BJ (cell line): Measurements from ENCODE around the gene CIDEB. TPM values are rescaled to one million over a fixed set of nuclear protein-coding genes. Genes with fewer than 3 reads are reported as not detected.
A peak's percentile ranks its signal among the peaks of the same experiment; 100 is the strongest.

Source experiments
- CTCF ChIA-PET: fragments of 350-600 bp; formaldehyde crosslinking; extraction: SDS; loops from one replicate; lab custom pipeline; 2021; ENCODE audit warnings: antibody characterized with exemption, inconsistent platforms; lab: Yijun Ruan, JAX
- POLR2A ChIA-PET: fragments of 300-600 bp; sonication (Branson Sonifier 250); formaldehyde crosslinking; extraction: SDS; loops from one replicate; lab custom pipeline; 2021; ENCODE audit warnings: antibody characterized with exemption; lab: Charles Lee
- DNase-seq: peaks from one replicate; pipeline ENCODE4 v3.0.0-alpha.2; 2011; ENCODE audit warnings: low read depth
- H3K27me3 ChIP-seq: 2 replicates; pipeline ENCODE4 v1.6.0; 2011; ENCODE audit warnings: low read length; ENCODE audit not compliant: control insufficient read depth, insufficient read depth
- H3K36me3 ChIP-seq: 2 replicates; pipeline ENCODE4 v1.5.1; 2011; ENCODE audit warnings: low read length; ENCODE audit not compliant: control insufficient read depth, insufficient read depth
- H3K4me3 ChIP-seq: 2 replicates; pipeline ENCODE4 v1.5.1; 2011; ENCODE audit warnings: low read depth, mild to moderate bottlenecking, control low read depth, low read length
- CTCF ChIP-seq: IDR thresholded peaks from 2 replicates; pipeline ENCODE4 v1.5.1; 2011; ENCODE audit warnings: low read depth, mild to moderate bottlenecking, control low read depth, inconsistent platforms, low read length, moderate library complexity; ENCODE audit not compliant: insufficient read depth
- polyA plus RNA-seq: library from polyadenylated mRNA; depleted of rRNA; stranded (reverse); fragments of >200 nt; gene quantifications from 2 replicates; pipeline ENCODE4 v1.2.3, GENCODE V29; 2011

CIDEB gene
- polyA plus RNA-seq, 1 experiment: 0.98 TPM

GRCh38 chr14:24312736-24313507 is 5.1 kb upstream of the CIDEB start:
- Histone ChIP-seq H3K27me3 (no peaks in the 10 kb centered on the region), H3K36me3 (peaks cover 1% of the 10 kb centered on the region; the same call in 1 of the 2 replicates), H3K4me3 (no peak overlapping the region)
- no peak for DNase-seq
- ChIA-PET CTCF (interaction anchor here (0.8 to 8.0 kb wide), 8 partner anchors 10 to 121 kb away, joined by 3 to 107 read pairs (median 5); partner anchors contain the start of genes DHRS1, NOP9 and TINF2), POLR2A (no interaction called here)
- no peak for TF ChIP-seq CTCF

- ChIA-PET CTCF (interaction anchor here (0.8 to 8.0 kb wide), 7 partner anchors 11 to 130 kb away, joined by 4 to 107 read pairs (median 44); partner anchors contain the start of genes DHRS1, NOP9 and TINF2), POLR2A (interaction anchor here (1.0 kb wide), 1 partner anchor 70 kb away, joined by 3 read pairs; the partner anchor contains the start of gene TINF2)
- Histone ChIP-seq H3K4me3 (no peak overlapping the region), H3K36me3 (peaks cover 1% of the 10 kb centered on the region; the same call in 1 of the 2 replicates), H3K27me3 (no peaks in the 10 kb centered on the region)
- DNase-seq: no peak
- no peak for TF ChIP-seq CTCF
Measured at GRCh38 chr14:24311837-24312615, 4.2 kb upstream of the CIDEB start.

- Histone ChIP-seq H3K36me3 (peaks cover 6% of the 10 kb centered on the region), H3K27me3 (no peaks in the 10 kb centered on the region), H3K4me3 (peak within 1 kb of the TSS; percentile 25)
- peak; percentile 33 for TF ChIP-seq CTCF
- no peak for DNase-seq
- ChIA-PET POLR2A (interaction anchor here (1.0 kb wide), 1 partner anchor 68 kb away, joined by 3 read pairs; the partner anchor contains the start of gene TINF2), CTCF (interaction anchor here (1.0 to 8.0 kb wide), 10 partner anchors 12 to 149 kb away, joined by 3 to 107 read pairs (median 16); partner anchors contain the start of genes CBLN3, DHRS1, IRF9 and KHNYN)
Measured at GRCh38 chr14:24310646-24311604, 3.1 kb upstream of the CIDEB start, which contains the start of gene LTB4R. TSS of gene LTB4R (plus strand) at chr14:24311502. CDS start at chr14:24315652, 4,150 bp downstream.

GRCh38 chr14:24310265-24310645 is 2.5 kb upstream of the CIDEB start:
- no peak for TF ChIP-seq CTCF
- CTCF ChIA-PET: interaction anchor here (0.7 to 8.0 kb wide), 11 partner anchors 12 to 149 kb away, joined by 3 to 107 read pairs (median 12); partner anchors contain the start of genes CBLN3, DHRS1, IRF9 and KHNYN
- peaks cover 10% of the 10 kb centered on the region for H3K36me3 ChIP-seq
- POLR2A ChIA-PET: no interaction called here
- DNase-seq: no peak
- no peaks in the 10 kb centered on the region for H3K27me3 ChIP-seq
- no peak overlapping the region for H3K4me3 ChIP-seq
